Nucleus accumbens (tissue), 56 donors: ENCODE results near the gene TGFBR3L.
A peak's percentile ranks its signal among the peaks of the same experiment; 100 is the strongest.

Source experiments
- DNase-seq, 56 donors: peaks; one replicate each; lab custom pipeline; 2025; lab: John Stamatoyannopoulos, UW

TGFBR3L gene

DNA sequence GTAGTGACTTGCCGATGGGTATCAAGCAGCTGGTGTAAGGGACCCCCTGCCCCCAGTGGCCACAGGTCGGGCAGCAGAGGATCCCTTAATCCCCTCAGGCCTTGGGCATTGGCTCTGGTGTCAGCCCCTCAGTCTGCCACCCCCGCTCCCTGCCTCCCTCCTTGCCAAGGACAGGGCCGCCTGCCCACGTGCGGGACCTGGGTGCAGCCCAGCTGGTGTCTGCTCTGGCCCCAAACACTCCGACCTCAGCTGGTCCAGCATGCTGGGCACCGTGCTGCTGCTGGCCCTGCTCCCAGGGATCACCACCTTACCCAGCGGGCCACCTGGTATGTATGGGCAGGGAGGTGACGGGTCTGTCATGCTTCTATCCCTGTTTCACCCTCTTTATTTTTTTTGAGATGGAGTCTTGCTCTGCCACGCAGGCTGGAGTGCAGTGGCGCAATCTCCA is at the start of gene TGFBR3L:
Gene TGFBR3L (plus strand): TSS at position 233 of the 448 bp plus-strand sequence.
- DNase-seq = no peak

DNA sequence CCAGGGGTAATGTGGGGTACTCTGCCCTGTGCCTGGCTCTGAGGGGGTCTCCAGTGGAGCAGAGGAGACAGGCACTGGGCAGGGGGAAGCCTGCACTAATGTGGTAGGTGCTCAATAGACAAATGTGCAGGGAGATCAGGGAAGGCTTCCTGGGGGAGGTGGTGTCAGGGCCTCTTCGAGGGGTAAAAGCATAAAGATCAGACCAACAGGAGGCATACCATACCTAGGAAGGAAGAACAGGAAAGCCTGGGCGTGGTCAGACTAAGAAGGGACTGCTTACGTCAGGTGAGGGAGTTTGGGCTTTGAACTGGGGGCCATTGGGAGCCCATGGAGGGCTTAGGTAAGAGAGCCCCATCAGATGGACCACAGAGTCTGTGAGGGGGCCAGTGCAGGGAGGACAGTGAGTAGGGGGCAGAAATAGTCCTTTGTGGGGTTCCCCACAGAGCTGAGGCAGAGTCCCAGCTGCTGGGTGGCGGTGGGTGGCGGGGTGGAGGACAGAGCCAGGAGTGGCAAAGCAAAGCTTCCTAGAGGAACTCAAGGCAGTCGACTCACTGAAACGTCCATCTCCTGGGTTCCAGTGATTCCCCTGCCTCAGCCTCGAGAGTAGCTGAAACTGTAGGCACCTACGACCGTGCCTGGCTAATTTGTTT is 49.2 kb upstream of the TGFBR3L start:
- no peak for DNase-seq

DNA sequence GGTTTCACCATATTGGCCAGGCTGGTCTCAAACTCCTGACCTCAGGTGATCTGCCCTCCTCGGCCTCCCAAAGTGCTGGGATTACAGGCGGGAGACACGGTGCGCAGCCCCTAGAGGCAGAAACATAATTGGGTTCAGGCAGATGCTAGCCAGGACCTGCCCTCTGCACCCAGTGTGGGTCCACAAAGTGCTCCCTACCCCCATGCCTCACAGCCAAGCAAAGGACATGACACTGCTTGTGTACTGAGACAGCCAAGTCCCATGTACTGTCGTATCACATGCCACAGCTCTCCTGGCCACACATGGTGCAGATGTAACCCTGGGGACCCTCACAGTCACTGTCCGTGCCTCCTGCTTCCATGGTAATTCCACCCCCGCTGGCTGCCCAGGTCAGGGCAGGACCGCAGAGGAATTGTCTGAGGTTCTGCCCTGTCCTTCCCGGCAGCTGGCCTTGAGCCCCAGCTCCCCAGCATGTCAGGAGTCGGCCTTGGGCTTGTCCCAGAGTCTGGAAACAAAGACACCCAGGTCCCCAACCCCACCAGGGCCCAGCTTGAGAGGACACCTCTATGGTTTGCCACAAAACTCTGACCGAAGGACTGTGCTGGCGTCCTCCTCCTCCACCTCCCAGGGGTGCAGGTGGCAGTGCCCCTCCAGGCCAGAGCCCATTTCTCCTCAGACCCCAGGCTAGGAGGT is 48.1 kb upstream of the TGFBR3L start:
- no peak for DNase-seq

DNA sequence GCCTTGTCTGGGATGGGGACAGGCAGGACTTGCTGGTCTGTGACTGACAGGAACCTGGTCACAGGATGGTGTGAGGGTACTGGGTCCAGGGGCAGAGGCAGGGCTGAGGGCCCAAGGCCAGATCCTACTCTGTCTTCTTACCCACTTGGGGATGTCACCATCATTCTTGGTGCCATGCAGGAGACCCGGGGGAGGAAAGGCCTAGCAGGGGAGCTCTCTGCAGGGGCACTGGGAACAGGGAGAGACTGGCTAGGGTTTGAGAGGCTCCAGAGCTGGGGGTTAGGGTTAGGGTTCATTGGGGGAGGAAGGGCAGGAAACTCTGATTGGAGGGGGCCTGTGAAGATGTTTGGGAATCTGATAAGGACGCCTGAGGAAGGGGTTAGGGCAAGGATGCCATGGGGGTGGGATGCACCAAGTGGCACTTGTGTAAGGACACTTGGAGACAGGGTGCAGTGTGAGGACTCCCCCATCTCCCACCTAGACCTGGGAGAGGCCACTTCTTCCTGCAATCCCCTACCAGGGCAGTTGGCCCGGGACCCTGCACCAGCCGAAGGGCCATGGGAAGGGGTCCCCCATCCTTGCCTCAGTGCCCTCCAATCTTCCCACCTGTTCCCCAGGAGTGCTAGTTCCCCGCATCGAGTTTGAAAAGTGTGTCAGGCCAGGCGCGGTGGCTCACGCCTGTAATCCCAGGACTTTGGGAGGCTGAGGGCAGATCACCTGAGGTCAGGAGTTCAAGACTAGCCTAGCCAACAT is 47.4 kb upstream of the TGFBR3L start:
- DNase-seq = no peak

DNA sequence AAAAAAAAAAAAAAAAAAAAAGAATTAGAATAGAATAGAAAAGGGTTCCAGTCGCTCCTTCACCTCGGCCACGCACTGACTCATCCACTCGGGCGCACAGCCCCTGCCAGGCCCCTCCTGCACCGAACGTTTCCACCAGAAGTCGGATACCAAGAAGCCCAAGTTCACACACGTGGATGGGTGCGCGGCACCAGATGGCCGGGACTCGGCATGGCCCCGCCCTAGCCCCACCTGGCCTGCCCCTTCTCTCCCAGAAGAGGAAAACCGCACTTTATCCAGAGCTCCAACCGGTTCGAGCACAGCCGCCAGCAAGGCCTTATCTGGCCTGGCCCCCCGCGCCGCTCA is 46.3 kb upstream of the TGFBR3L start:
- no peak for DNase-seq

DNA sequence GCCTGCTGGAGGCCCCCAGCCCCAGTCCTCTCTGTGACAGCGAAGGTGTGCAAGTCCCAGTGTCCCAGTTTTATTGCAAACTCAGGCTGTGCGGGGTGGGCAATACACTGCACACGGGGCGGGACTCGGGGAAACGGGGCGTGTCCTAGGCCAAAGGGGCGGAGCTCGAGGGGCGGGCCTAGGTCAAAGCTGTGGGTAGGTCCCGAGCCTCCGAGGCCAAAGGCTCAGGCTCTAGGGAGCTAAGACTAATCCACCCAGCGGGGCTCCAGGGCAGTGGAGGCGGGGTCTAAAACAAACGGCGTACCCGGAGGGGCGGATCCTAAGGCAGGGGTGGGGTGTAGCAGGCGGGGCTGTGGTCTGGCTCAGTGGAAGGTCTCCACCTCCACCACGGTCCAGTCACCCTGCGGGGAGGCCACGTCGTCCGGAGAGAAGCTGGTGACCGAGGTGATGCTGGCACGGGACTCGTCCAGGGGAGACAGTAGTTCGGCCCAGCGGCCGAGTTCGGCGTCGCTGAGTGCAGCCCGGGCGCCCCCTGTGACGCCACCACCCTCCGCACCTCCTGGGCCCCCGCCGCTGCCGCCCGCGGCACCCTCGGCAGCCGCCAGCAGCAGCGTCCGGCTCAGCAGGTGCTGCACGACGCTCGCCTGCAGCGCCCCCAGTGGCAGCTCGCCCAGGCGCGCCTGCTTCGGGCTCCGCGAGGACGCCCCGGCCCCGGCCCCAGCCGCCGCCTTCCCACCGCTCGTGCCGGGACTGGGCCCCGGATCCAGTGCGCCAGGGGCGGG is 45.8 kb upstream of the TGFBR3L start:
- DNase-seq = peak in 37 of 56 donors; percentile 11 to 72 (median 47)

DNA sequence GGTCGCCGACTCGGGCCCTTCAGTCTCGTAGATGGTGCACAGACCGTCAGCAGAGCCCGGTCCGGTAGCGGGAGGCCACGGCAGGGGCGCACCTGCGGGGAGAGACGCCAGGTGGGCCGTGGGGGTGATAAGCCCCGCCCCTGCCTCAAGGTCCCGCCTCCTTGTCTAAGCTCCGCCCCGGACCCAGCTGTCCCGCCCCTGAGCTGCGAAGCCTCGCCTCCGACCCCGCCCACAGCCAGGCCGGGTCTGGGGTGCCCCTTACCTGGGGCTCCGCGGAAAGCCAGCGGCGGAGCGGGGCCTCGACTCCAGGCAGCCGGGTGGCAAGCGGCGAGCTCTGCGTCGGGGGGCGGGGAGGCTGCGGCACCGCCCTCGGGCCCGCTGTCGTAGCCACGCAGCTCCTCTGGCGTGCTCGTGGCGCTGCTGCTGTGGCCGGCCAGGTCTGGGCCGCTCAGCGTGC is 45.1 kb upstream of the TGFBR3L start:
- DNase-seq = peak in 34 of 56 donors; percentile 11 to 74 (median 55)

DNA sequence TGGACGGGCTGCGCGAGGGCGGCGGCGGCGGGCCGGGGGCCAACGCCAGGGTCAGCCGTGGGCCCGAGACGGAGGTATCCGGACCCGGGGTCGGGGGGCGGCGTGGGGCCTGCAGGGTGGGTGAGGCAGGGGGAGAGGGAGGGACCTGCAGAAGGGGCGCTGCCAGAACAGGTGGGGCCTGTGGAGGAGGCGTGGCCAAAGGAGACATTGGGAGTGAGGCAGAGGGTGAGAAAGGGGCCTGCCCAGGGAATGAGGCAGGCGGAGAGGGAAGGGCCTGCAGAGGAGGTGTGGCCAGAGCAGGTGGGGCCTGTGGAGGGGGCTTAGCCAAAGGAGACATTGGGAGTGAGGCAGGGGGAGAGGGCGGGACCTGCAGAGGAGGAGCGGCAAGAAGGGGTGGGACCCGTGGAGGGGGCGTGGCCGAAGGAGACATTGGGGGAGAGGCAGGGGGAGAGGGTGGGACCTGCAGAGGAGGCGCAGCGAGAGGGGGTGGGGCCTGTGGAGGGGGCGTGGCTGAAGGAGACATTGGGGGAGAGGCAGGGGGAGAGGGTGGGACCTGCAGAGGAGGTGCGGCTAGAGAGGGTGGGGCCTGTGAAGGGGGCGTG is 44.6 kb upstream of the TGFBR3L start:
- DNase-seq = peak in 27 of 56 donors; percentile 8 to 82 (median 47)

DNA sequence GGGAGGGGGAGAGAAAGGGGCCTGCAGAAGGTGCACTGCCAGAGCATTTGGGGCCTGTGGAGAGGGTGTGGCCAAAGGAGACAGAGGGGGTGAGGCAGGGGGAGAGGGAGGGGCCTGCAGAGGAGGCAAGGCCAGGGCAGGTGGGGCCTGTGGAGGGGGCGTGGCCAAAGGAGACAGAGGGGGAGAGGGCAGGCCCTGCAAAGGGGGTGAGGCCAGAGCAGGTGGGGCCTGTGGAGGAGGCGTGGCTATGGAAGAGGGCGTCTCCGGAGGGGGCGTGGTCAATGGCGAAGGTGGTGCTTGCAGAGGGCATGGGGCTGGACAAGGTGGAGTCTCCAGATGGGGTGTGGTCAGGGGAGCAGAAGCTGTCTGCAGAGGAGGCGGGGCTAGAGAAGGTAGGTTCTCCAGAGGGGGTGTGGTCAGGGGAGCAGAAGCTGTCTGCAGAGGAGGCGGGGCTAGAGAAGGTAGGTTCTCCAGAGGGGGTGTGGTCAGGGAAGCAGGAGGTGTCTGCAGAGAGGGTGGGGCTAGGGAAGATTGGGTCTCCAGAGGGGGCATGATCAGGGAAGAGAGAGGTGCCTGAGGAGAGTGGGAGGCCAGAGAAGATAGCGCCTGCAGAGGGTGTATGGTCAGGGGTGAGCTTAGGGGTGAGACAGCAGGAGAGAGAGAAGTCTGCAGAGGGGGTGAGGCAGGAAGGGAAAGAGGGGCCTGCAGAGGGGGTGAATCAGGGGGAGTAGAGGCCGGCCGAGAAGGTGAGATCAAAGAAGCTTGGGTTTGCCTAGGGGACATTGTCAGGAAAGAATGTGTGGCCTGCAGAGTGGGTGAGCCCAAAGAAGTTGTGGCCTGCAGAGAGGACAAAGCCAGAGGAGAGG is 43.8 kb upstream of the TGFBR3L start:
- peak in 38 of 56 donors; percentile 13 to 85 (median 50) for DNase-seq

DNA sequence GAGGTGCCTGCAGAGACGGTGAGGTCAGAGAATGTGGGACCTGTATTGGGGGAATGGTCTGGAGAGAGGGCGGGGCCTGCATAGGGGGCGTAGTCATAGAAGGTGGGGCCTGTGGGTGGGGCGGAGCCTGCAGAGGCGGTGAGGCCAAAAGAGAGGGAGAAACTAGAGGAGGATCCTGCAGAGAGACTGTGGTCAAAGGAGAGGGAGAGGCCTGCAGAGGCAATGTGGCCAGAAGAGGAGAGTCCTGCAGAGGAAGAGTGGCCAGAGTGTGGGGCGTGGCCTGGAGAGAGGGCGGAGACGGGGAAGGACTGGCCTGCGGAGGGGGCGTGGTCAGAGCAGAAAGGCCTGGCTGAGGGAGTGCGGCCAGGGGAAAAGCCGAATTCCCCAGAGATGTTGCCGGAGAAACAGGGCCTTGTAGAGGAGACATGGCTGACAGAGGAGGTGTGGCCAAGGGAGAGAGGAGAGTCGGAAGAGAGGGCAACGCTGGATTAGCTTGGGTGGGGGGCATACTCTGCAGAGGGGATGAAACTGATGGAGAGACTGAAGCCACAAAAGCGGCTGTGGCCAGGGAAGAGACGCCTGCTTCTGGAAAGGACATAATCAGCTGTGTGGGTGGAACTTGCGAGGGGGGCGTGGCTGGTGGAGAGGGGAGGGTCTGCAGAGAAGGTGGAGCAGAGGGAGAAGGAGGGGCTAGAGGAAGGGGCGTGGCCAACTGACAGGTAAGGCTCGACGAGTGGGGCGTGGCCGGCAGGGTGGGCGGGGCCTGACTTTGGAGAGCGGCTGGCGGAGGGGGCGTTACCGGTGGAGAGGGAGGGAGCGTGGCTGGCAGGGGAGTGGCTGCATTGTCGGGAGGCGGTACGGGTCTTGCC is 43.0 kb upstream of the TGFBR3L start:
- DNase-seq = peak in 47 of 56 donors; percentile 13 to 89 (median 53)

DNA sequence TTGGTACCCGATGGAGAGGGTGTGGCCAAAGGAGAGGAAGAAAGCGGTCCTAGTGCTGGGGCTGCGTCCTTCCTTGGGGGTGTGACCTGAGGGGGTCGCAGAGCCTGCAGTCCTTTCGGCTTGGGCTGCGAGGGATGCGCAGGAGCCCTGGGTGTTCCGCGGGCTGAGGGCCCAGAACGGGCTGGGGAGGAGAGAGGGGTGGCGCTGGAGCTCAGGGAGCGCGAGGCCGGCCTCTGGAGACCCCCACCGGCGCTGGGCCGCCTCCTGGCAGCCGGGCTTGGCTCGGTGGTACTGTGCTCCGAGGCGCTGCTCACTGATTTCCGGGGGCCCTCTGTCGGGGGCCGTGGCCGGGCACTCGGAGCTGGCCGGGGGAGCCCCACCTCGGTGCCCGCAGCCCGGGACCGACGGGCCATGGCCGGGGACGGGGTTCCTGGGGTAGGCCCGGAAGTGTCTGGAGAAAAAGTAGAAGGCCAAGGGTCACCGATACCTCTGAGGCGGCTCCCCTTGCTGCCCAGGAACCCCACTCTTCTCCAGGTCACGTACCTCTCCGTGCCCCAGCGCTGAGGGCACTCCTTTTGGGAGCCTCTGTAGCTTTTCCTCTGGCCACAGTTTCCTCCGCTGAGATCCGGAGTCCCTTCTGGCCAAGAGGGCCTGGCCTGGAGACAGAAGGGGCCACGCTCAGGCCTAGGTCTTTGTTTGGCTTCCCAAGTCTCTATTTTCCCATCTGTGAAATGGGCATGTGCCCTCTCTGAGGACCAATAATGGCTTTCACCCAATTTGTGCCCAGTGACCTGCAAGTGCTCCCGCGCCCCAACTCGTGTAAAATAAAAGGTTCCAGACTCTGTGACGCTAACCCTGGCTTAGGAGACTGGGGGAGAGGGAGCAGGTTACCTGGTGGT is 42.1 kb upstream of the TGFBR3L start:
- DNase-seq = no peak

DNA sequence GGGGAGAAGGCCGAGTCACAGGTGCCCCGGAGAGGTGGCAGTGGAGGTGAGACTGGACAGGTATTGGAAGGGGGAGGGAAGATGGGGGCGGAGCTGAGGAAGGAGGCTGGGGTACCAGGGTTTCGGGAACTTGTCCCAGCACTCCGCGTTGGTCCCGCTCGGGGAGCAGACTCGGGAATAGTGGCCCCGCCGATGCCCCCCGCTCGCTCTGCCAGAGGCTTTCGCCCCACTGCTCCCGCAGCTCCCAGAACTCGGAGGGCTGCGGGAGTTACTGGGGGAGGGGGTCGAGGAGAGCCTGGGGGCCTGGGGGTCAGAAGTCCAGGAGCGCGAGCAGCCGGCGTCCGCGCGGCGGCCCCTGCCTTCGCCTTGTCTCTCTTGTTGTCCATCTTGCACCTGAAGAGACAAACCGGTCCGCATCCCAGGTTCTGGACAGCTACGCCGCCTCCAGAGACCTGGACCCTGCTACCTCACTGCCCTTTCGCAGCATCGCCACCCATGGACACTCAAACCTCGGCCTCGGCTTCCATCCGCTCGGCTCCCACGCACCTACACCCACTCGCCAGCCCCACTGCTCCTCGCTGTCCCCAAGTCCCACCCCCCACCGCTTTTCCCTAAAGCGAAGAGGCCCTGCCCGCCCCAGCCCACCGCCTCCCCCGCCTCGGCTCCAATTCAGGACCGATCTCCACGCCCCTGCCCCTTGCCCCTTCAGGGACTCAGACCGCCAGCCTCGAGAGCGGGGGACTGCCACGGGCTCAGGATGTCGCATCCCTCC is 41.1 kb upstream of the TGFBR3L start:
- peak in 1 of 56 donors; percentile 39 for DNase-seq

DNA sequence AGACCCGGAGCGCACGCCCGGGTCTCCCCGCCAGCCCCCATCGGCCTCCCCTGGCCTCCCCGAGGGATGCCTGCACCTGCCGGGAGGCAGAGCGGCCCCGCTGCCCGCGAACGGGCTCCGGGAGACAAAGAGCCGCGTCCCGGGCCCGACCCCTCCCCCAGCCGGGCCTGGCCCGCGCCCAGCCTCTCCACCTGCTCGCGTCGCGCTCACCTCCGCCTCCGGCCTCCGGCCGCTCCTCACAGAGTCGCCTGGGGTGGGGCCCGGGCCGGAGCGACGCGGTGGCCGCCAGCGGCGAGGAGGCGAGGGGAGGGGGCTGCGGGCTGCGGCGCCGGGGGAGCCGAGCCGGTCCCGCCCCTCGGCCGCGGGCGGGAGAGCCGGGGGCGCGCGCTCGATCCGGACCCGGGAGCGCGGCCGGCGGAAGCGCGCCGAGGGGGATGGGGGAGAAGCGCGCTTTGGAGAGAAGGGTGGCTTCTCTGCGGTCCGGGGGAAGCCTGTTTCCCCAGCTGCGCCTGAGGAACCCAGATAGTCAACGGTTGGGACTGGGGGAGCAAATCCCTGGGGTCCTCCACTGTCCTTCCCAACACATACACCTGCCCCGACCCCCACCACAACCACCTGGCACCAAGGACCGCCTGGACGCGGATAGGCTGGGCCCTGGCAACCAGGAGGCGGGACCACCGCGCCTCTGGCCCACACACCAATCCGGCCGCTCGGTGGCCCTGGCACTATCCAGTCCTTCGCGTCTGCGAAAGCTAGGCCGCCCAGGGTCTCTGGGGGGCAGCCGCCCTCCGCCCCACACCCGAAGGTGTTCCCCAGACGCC is 40.3 kb upstream of the TGFBR3L start, which contains the start of gene PRR36:
Gene PRR36 (minus strand): TSS at position 315 of the 821 bp plus-strand sequence. CDS start 701 bp downstream, outside the sequence.
- peak in 43 of 56 donors; percentile 8 to 82 (median 56) for DNase-seq

DNA sequence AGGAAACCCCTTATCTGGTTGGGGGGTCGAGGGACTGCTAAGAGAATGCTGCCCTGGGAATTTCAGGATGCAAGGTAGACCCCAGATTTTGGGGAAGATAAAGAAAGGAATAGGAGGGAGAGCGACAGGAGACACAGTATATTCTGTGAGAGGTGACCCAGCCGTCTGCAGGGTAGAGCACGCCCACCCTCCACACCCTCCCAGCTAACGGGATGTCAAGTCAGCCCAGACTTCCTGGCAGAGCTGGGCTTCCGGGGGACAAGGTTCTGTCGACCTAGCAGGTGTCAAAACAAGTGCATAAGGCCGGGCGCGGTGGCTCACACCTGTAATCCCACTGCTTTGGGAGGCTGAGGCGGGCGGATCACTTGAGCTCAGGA is 39.7 kb upstream of the TGFBR3L start:
- DNase-seq = no peak

DNA sequence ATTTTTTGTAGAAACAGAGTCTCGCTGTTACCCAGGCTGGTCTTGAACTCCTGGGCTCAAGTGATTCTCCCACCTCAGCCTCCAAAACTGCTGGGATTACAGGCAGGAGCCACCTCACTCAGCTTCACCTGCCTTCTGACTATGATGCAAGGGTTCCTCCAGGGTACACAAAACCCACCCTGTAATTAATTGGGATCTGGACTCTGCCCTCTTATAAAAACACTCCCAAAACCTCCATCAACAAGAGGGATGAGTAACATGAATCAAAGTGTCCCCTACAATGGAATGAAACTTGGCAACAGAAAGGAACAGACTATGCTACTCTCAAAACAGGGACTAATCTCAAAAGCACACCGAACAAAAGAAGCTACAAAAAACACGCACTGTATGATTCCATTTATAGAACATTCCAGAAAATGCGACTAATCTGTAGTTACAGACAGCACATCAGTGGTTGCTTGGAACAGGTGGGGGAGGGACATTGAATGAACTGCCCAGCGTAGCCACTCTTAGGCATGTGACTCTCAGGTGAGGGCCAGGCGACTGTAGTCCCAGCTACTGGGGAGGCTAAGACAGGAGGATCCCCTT is 37.3 kb upstream of the TGFBR3L start:
- no peak for DNase-seq
